Activated T-cell treated with anti-CD3 and anti-CD28 coated beads for 24 hours (primary cell): ENCODE results near the gene GMPR2.
A peak's percentile ranks its signal among the peaks of the same experiment; 100 is the strongest.
"Not testable (repeated sequence)": the region's sequence is repeated elsewhere in the genome, so short reads cannot be mapped to it uniquely, and the experiment has no call there.

ENCODE experiments used
- DNase-seq: peaks from one replicate; pipeline ENCODE4 v3.0.0-alpha.2; 2020; ENCODE audit warnings: low read depth

GMPR2 gene

DNA sequence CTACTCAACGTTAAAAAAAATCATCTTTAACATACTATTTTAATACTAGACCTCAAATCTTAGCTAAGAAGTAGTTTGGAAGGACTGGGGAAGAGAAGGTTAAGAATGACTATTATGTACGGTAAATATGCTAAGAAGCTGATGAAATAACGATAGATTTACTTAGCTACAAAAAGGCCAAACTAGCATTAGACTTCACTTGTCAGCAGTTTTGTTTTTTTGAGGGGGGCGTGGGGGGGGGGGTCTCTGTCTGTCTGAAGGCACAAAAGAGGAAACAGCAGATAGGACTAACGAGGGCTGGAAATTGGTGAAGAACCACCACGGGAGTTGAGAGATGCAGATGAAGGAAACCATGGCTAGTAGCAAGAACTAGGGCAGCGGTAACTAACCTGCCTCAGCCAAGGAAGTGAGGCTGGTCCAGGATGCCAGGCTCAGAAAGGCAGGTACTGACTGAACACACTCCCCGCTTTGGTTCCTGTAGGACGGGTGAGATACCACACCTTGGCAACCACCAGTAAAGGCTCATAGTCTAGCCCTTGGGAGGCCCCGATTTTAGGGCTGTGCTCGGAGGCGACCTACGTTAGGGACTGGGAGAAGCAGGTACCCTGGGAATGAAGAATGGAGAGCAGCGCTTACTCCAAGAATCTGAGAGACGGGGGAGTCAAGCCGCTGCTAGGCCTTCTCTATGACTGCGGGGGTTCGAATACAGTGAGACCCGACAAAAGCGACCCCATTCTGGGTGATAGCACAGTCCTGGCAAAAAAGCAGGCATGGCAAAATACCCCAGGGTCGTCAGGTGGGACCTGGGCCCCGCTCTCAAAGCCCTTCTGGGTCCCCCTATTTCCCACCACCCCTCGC lies 1.2 kb upstream of the GMPR2 start:
- no peak for DNase-seq

DNA sequence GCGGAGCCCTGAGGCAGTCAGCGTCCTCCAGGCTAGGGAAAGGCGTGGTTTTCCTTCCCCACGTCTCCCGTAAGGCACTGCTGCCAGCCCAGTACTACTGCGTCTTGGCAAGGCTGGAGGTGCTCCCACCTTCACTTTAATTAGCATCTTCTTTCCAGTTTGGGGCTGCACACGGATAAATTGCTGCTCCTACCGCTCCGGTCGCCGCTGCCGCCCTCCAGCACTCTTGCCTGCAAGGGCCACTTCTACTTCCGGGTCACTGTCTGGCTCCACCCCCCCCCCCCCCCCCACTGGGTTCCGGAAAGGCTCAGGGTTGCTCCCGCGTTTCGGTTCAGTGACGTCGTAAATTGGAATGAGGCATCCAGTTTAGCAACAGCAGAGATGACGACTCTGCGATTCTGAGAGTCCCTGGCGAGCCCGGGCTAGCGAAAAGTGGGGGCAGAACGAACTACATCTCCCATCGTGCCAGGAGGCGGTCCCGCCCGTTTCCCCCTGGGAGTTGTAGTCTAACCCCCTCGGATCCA lies 546 bp upstream of the GMPR2 start, which contains the start of gene NEDD8:
NEDD8 (minus strand) TSS at position 247 of the 524 bp plus-strand sequence; CDS start at position 147, 100 bp downstream.
- DNase-seq, result peak; percentile 91

DNA sequence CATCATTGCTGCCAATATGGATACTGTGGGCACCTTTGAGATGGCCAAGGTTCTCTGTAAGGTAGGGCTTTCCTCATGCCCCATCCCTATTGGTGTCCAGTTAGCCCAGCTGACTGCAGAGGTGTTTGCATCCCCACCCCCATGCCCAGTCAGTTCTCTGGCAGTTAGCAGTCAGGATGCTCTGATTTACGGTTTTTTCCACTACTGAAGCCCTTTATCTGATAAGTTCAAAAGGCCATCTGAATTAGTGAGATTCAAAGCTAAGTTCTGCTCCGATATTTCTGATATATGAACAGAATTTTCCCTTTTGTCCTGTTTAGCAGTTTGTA lies 773 bp downstream of the GMPR2 start:
- no peak for DNase-seq

DNA sequence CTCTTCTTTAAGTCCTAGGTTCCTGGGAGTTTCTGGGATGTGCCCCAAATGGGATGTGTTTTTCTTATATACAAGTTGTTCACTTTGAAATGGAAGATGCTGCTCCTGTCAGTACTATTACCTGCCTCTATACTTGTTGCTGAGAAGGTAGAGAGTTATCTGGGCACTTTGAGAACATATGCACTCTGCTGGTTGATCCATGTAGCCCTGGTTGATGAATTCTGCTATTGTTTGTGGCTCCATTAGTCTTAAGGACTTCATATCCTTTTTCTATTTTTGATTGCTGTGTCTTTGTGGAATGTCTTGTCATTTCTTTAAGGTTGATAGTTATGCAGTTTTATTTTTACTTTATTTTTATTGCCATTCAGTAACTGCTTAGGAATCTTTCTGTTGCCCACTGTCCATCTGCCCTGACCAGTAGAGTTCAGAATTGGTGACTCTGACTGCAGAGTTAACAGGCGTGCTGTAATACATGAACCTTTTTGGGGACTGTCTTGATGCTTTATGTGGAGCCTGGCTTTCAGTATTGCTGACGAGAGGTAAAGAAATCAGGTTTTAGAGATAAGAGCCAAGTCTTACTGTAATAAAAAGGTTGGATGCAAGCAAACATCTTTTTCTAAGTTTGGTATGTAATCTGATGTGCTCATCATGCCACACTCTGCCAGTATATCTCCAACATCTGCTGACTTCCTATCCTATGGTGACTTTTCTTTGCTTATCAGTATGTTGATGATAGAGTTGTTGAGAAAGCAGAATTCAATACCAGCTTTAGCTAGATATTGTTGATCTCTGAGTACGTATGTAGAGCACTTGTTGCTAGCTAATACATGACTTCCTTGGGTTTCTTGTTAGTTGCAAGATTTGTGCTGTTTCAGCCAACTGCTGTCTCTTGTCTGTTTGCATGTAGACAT lies 1.6 kb downstream of the GMPR2 start:
- no peak for DNase-seq

DNA sequence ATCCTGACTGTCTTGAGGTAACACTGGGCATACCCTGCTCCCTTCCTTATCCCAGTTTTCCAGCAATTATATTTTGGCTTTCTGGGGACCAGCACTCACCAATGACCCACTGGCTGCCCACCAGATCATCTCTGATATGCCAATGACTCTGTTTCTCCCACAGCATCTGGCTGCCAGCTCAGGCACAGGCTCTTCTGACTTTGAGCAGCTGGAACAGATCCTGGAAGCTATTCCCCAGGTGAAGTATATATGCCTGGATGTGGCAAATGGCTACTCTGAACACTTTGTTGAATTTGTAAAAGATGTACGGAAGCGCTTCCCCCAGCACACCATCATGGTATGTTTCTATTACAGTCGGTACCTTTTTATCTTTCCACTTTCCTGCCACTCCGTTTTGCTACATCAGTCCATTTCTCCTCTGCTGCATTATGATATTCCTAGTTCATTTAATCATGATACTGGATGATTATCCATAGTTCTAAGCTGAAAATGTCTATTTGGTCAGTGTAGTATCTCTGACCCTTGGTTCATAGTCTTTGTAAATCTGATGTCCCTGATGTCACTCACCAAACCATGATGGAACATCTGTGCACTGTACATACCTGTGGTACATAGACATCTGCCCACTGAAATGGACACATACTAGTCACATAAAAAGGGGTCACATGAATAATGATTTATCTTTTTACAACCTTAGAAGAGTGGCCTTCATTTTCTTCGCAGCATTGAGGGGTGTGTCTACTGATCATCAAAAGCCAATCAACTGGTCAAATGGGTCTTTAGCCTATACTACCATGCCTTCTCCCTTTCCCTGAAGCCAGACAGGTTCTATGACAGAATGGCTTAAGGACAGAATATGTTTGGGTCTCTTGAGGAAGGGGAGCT lies 3.3 kb downstream of the GMPR2 start:
- no peak for DNase-seq

DNA sequence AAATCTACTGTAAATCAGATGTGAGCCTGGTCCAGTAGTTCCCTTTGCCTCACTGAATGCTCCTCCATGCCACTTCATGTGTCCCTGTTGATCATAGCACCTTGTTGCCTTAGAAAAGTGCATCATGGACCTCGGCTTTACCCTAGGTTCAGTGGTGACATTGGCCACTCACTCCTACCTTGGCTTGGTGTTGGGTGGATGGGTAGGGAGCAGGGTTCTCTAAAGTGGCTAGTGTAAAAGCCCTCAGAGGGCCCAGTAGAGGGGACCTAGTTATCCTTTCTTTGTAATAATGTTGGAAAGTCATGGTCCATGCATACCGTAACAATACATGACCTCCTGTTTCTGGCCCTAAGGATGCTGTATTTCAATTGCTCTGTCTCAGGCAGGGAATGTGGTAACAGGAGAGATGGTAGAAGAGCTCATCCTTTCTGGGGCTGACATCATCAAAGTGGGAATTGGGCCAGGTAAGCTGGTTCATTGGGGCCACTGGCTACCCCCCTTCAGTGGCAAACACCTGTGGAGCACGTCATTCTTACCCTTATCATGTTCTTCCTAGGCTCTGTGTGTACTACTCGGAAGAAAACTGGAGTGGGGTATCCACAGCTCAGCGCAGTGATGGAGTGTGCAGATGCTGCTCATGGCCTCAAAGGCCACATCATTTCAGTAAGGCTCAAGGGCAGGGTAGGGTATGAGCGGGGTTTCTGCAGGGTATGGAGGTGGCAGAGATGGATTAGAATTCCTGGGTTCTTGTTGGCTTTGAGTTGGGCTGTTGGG lies 4.1 kb downstream of the GMPR2 start:
- DNase-seq, result no peak

DNA sequence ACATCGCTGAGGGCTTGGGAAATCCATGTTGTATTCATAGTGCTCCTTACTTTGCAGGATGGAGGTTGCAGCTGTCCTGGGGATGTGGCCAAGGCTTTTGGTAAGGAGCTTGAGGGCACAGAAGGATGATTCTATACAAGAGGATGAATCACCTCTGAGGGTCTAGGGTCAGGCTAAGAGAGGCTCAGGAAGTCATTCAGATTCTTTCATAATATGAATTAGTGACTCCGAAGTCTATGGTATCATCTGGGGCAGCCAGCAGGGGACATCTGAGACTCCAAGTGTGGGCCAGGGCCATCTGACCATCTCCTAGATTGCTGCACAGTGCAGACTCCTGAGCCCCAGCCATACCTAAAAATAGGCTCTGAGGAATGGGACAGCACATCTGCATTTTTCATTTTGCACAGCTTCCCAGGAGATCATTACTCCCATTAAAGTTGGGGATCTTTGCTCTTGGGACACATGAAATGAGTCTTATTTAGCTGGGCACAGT lies 4.8 kb downstream of the GMPR2 start:
- no peak for DNase-seq

DNA sequence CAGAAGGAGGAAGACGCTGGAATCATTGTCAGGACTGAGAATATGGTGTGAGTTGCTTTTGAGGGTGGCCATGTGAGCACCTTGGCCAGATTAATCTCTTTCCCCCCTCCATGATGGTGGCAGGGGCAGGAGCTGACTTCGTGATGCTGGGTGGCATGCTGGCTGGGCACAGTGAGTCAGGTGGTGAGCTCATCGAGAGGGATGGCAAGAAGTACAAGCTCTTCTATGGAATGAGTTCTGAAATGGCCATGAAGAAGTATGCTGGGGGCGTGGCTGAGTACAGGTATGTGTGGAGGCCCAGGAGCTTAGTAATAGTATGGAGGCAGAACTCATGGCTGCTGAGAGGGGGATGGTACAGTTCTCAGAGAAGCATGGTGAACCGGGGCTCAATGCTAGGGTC lies 5.4 kb downstream of the GMPR2 start:
- DNase-seq, result no peak

DNA sequence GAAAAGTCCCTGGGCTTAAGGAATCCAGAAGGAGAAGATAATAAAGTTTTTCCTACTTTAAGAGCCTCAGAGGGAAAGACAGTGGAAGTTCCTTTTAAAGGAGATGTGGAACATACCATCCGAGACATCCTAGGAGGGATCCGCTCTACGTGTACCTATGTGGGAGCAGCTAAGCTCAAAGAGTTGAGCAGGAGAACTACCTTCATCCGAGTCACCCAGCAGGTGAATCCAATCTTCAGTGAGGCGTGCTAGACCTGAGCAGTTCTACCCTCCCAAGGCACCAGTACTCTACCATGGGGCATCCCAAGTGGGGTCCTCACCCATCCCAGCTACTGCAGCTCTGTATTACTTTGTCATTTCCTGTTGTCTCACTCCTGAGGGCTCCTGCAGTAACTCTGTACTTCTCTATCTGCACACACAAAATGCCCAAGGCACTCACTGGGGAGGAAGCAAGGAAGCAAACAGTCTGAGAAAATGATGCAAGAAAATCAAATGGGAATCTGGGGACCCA lies 5.9 kb downstream of the GMPR2 start:
- DNase-seq, result no peak

DNA sequence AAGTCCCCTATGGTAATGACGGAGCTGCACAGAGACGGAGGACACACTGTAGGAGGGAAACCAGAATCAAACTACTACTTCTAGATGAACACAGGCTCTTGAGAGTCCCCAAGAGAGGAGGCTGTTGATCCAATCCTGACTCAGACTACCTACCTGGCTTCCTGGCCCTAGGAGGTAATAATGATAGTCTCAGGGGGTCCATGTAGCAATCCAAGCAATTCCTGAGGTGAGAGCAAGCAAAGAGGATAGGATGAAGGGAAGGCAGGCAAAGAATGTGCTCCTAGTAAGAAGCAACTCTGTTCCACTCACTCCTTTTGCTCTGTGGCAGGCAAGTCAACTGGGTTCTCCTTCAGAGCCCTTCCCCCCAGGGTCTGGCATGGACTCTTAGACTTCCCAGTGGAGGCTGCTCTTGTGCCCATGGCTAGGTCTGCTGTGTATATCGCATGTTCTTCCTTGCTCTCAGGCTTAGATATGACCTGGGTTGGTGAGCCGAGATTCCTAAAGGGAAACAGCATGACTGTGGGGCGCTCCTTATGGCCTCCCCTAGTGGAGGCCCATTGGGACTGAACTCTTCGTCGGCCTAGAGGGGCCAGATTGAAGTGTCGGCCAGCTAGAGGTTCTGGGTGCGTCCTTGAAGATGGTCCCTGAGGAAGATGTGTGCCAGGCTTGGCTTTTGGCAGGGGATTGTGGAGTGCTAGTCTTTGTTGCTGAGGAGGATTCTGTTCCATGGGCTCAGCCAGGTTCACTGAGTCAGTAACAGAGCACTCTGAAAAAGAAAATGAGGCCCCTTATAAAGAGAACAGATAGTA lies 7.6 kb downstream of the GMPR2 start:
- DNase-seq, result no peak

DNA sequence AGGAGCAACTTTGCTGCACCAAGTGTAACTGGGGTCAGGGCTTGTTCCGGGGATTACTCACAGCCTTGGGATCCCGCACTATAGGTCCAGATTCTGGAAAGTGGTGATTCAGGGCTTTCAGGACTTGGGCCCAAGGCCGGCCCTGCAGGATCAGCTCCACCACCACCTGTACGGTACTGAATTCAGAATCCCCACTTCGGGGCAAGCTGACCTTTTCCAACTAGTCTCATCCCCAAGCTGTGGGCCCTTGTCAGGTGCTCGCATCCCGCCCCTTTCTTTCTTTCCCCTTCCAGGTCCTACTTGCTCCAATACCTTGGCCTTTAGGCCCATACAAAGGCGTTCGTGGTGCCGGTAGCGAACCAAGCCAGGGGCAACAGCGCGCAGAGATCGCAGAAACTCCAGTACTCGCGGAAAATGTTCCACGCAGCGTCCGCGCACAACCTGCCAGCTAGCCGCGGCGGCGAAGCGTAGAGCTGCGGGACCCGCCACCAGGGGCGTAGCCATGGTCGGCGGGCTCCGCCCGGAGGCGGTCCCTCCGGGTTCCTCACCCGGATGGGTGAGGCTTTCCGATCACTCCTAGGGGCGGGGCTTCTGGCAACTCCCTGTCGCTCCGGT lies 9.2 kb downstream of the GMPR2 start:
- DNase-seq, result peak; percentile 92

DNA sequence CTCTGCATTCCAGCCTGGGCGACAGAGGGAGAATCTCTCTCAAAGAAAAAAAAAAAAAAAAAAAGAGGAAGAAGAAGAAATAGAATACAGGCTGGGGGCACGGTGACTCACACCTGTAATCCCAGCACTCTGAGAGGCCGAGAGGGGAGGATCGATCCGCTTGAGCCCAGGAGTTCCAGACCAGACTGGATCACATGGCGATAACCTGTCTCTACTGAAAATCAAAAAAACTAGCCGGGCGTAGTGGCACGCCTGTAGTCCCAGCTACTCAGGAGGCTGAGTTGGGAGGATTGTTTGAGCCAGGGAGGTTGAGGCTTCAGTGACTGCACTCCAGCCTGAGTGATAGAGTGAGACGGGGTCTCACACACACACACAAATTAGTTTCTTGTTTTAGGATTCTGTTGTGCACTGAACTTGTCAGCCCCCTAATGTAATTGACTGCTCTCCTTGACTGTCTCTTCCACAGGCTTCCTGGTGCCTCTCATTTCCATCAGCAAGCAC lies 10.7 kb downstream of the GMPR2 start:
- DNase-seq, result no peak

DNA sequence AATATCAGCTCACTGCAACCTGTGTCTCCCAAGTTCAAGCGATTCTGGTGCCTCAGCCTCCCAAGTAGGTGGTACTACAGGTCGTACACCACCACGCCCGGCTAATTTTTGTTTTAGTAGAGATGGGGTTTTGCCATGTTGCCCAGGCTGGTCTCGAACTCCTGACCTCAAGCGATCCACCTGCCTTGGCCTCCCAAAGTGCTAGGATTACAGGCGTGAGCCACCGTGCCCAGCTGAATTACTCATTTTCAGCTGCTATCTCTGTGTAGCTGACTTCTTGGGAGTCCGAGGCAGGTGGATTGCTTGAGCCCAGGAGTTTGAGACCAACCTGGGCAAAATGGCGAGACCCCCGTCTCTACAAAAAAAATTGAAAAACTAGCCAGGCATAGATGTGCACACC lies 12.6 kb downstream of the GMPR2 start:
- not testable (repeated sequence) for DNase-seq

DNA sequence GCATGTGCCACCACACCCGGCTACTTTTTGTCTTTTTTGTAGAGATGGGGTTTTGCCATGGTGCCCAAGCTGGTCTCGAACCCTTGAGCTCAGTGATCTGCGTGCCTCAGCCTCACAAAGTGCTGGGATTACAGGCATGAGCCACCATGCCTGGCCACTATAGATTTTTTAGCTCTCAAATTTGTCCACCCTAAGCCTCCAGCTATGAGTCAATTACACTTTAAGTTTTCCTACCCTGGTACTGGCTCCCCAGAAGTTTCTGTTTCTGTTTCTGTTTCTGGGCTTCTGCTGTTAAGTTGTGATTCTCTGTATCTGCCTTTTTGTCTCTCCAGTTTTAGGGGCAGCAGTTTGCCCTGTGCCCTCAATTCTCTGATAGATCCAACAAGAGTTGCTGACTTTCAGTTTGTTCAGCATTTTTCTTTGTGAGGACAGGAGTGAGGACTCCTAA lies 14.1 kb downstream of the GMPR2 start:
- DNase-seq, result no peak

DNA sequence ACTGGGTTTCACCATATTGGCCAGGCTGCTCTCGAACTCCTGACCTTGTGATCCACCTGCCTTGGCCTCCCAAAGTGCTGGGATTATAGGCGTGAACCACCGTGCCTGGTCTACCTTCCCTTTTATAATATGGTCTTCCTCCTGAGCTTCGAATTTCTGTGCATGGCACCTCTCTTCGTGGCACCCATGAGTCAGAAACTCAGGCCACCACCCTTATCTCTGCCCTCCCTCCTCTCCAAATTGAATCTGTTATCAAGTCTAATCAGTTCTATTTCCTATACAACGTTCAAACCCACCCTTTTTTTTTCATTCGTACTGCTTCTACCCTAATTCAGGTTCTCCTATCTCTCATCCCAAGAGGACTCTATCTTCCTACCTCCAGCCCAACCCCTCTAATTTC lies 14.7 kb downstream of the GMPR2 start:
- DNase-seq, result no peak

DNA sequence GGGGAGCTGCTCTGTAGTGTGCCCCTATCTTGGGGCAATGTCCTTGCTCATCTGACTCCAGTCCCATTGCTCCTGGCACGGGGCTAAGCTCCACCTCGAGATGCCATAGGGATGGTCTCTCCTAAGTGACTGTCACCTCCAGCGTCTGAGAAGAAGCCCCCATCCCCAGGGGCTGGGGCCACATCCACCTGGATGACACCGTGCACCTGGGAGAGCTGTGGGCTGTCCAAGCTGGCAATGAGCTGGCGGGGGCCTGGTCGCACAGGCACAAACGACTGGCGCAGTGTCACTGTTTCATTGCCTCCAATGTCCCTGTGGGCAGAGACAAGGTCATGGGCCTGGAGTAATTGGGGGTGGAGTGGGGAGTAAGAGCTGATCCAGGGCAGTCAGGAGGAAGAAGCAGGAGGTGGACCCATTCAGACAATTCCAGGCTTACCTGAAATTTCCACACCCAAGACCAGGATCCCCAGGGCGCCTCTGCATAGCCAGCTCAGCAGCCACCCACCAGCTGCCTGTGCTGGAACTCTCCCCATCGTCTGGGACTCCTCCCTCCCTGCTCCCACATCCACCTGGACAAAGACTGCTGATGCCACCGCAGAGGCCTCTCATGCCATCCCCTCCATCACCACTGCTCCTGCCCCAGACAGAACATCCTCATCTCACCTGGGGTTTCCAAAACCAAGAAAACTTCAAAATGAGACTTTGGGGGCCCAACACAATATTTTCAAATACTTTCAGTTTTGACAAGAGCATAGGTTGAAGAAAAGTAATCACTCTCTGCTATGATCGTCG lies 16.7 kb downstream of the GMPR2 start:
- DNase-seq, result no peak

DNA sequence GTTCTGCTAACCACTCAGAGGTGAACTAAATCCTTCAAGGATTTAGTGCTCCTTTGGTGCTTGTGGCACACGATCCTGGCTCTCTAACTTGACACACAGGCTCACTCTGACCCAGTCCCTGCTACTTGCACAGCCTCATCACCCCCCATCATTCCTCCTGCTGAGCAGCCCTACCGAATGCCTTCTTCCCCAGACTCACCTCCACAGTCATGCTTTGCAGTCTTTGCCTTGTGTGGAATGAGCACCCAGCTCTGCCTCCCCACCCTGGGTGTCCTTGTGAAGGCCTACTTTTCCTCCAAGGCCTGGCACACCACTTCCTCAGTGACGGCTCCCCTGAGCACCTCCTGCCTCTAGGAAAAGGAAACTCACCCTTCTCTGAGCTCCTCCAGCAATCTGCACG lies 17.6 kb downstream of the GMPR2 start:
- DNase-seq, result no peak

DNA sequence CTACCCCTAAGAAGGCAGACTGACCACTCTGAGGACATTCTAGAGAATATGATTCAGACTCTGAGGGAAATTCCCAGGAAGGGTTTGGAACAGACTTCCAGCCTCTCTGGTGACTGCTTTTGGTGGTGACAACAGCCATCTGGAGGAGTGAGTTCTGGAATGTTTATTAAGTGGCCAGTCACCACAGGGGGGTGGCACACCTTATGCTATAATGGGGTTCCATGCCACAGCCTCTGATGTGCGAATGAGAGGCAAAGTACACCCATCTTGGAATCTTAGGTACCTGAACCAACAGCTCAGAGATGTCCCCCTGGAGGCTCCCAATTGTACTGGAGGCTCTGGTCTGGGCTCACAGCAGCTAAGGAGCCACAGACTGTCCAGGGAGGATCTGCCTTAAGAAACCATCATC lies 19.2 kb downstream of the GMPR2 start:
- DNase-seq, result no peak
